CD4-positive, CD25-positive, alpha-beta regulatory T cell (primary cell): Measurements from ENCODE around the gene CFAP99. TPM values are rescaled to one million over a fixed set of nuclear protein-coding genes. Genes with fewer than 3 reads are reported as not detected.
"Not testable (repeated sequence)": the region's sequence is repeated elsewhere in the genome, so short reads cannot be mapped to it uniquely, and the experiment has no call there.

Source experiments
- ATAC-seq, 2 donors: fragments of 150-1000 bp; cut with Tn5 transposase; one replicate each; pipeline ENCODE4 v1.10.0; 2021; ENCODE audit warnings: low read depth in 2 of 2, moderate number of reproducible peaks in 2 of 2, moderate library complexity in 1 of 2
- DNase-seq, 3 donors: peaks; one replicate each; pipeline versions ENCODE4 v3.0.0 to v3.0.0-alpha.2; 2012 to 2022; ENCODE audit warnings: mixed read lengths in 1 of 3
- H3K27ac ChIP-seq: one replicate; pipeline ENCODE4 v1.7.0; 2013; ENCODE audit warnings: mild to moderate bottlenecking, low read length; ENCODE audit not compliant: insufficient read depth, poor library complexity, severe bottlenecking
- H3K27me3 ChIP-seq: one replicate; pipeline ENCODE4 v1.7.0; 2013; ENCODE audit warnings: low read length; ENCODE audit not compliant: control insufficient read depth, insufficient read depth
- H3K36me3 ChIP-seq: one replicate; pipeline ENCODE4 v1.7.0; 2013; ENCODE audit warnings: mild to moderate bottlenecking, low read length, moderate library complexity; ENCODE audit not compliant: control insufficient read depth, insufficient read depth
- H3K4me1 ChIP-seq: 2 replicates; pipeline ENCODE4 v1.7.0; 2013; ENCODE audit warnings: mild to moderate bottlenecking, low read length; ENCODE audit not compliant: insufficient read depth, control insufficient read depth, poor library complexity, severe bottlenecking
- H3K4me3 ChIP-seq: one replicate; pipeline ENCODE4 v1.7.0; 2013; ENCODE audit warnings: low read depth, mild to moderate bottlenecking, low read length, moderate library complexity
- H3K9me3 ChIP-seq, 2 experiments: 1 replicate in 1 of 2; 2 replicates in 1 of 2; pipeline ENCODE4 v1.7.0; 2013; ENCODE audit warnings: low read length in 2 of 2, mild to moderate bottlenecking in 1 of 2, moderate library complexity in 1 of 2; ENCODE audit not compliant: control insufficient read depth in 2 of 2
- H3K27ac Mint-ChIP-seq, 3 donors: one replicate each; pipeline ENCODE4 v1.8.0; 2020 to 2022; ENCODE audit warnings: mild to moderate bottlenecking in 3 of 3, mixed read lengths in 3 of 3, moderate library complexity in 2 of 3
- H3K27me3 Mint-ChIP-seq: one replicate; pipeline ENCODE4 v1.8.0; 2022; ENCODE audit warnings: mild to moderate bottlenecking, mixed read lengths
- H3K36me3 Mint-ChIP-seq: one replicate; pipeline ENCODE4 v1.8.0; 2020; ENCODE audit warnings: mixed read lengths
- H3K4me1 Mint-ChIP-seq, 4 donors: one replicate each; pipeline ENCODE4 v1.8.0; 2020 to 2022; ENCODE audit warnings: mixed read lengths in 4 of 4, mild to moderate bottlenecking in 1 of 4
- H3K4me3 Mint-ChIP-seq, 4 donors: one replicate each; pipeline ENCODE4 v1.8.0; 2020 to 2022; ENCODE audit warnings: mild to moderate bottlenecking in 4 of 4, mixed read lengths in 4 of 4, moderate library complexity in 3 of 4
- H3K9me3 Mint-ChIP-seq, 7 donors: one replicate each; pipeline ENCODE4 v1.8.0; 2020 to 2022; ENCODE audit warnings: mixed read lengths in 7 of 7, mild to moderate bottlenecking in 3 of 7, moderate library complexity in 2 of 7
- polyA plus RNA-seq, 4 donors: library from polyadenylated mRNA; unstranded; fragments of 300-500 nt; fragmentation: Illumina TruSeq; gene quantifications; one replicate each; pipeline ENCODE4 v1.2.3, GENCODE V29; 2021
- total RNA-seq: library from RNA; stranded (reverse); gene quantifications from one replicate; pipeline ENCODE4 v1.2.3, GENCODE V29; 2022

CFAP99 gene
- total and polyA plus RNA-seq, 5 donors from 2014 or later, result 0.20 TPM; not detected in 4

DNA sequence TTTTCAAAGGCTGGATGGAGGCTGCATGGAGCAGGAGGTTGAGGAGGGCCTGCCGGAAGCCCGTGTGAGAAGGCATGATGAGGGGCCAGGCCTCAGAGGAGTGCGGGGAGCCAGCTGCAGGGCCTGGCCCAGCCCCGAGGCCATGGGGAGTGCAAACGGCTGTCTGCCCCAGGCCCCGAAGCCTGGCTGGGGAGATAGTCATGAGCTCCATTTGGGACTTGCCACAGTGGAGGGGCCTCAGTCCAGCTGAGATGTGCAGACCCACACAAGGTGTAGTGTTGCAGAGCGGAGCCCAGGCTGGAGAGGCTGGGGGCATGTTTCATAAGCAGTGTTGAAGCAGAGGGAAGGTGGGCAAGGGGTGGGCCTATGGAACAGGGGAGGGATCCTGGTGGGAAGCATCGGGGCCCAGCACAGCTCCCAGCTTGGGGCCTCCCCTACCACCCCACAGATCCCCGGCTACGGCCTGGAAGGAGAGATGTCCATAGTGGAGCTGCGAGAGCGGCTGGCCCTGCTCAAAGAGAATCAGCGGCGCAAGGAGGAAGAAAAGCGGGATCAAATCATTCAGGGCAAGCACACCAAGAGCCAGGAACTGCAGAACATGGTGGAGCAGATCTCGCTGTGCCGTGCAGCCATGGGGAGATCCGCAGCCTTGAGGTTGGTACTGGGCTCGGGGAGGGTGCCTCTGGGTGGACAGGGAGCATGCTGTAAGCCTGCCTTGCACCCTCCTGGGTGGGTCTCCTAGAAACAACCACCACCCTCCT lies 41.0 kb downstream of the CFAP99 start:
- Mint-ChIP-seq H3K27ac (no peak overlapping the region), H3K4me3 (peak overlapping the region in 1 of 4 donors; percentile 19), H3K4me1 (peaks cover 0 to 10% (median 8%) of the 10 kb centered on the region in 4 donors), H3K9me3 (no peaks in the 10 kb centered on the region), H3K27me3 (peaks cover 11% of the 10 kb centered on the region), H3K36me3 (no peaks in the 10 kb centered on the region)
- Histone ChIP-seq H3K9me3 (no peaks in the 10 kb centered on the region), H3K4me1 (peaks cover 13% of the 10 kb centered on the region), H3K4me3 (no peak overlapping the region), H3K27me3 (no peaks in the 10 kb centered on the region), H3K27ac (no peak overlapping the region), H3K36me3 (no peaks in the 10 kb centered on the region)
- ATAC-seq (no peak), DNase-seq (no peak)

DNA sequence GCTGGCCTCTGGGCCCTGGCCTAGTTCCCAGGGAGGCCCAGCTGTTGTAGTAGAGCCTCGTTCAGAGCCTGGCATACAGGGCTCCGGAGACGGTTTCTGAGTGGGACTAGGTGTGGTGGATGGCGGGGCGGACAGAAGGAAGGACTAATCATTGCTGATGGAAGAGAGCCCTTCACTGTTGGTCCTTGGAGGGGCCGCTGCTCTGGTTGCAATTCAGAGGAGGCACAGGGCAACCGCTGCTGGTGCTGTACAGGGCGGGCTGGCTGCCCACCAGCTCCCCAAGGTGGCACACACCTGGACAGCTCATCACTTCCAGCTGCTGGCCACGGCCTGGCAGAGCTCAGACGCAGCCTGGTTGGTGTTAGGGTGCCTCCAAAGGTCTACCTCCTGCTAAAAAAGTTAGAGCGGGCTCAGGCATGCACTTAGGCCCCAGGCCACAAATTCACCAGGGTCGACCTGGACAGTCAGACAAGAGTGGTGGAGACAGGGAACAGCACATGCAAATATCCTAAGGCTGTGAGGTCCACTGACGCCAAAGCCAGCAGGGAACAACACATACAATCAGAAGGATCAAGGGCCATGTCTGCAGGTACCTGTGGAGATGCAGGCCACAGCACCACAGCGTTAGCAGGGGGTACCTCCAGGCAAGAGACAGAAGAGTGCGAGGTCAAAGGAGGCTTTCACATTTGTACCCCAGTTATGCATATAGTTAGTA lies 42.6 kb downstream of the CFAP99 start:
- Mint-ChIP-seq H3K9me3 (no peaks in the 10 kb centered on the region), H3K4me1 (peaks cover 0 to 10% (median 8%) of the 10 kb centered on the region in 4 donors), H3K36me3 (no peaks in the 10 kb centered on the region), H3K4me3 (peak overlapping the region; percentile 70 to 84 (median 78)), H3K27ac (no peak overlapping the region), H3K27me3 (peaks cover 11% of the 10 kb centered on the region)
- Histone ChIP-seq H3K27ac (no peak overlapping the region), H3K9me3 (no peaks in the 10 kb centered on the region), H3K27me3 (no peaks in the 10 kb centered on the region), H3K4me1 (peaks cover 13% of the 10 kb centered on the region), H3K36me3 (no peaks in the 10 kb centered on the region), H3K4me3 (no peak overlapping the region)
- ATAC-seq (no peak), DNase-seq (no peak)

DNA sequence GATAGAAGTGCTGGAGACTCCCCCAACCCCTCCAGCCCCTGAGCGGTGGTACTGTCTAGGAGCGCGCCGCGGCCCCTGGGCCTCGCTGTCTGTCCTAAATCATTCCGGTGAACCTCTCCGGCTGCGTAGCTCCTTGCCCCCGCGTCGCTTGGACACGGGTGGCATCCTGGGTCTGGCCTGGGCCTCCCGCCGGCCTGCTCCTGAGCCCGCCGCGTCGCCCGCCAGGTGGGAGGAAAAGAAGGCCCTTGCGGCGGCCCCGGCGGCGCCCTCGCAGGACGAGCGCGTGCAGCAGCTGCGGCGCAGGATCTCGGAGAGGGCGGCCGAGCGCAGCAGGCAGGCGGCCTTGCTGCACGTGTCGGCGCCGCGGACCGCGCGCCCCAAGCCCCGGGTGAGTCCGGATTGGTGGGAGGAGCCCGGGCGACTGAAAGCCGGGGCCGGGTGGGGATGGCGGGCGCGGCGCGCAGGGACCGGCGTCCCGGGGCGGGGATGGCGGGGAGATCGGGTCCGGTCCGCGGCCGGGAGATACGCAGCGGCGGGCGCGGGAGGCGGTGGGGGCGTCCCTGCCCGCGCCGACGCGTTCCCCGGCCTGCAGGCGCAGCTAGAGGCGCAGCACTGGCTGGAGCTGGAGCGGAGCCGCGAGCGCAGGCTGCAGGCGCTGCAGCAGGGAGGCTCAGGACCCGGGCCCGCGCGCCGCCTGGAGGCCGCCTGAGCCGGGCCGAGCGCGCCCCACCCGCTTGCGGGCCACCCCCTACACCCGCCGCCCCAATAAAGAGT lies 43.6 kb downstream of the CFAP99 start:
- no peak overlapping the region for H3K27ac ChIP-seq

DNA sequence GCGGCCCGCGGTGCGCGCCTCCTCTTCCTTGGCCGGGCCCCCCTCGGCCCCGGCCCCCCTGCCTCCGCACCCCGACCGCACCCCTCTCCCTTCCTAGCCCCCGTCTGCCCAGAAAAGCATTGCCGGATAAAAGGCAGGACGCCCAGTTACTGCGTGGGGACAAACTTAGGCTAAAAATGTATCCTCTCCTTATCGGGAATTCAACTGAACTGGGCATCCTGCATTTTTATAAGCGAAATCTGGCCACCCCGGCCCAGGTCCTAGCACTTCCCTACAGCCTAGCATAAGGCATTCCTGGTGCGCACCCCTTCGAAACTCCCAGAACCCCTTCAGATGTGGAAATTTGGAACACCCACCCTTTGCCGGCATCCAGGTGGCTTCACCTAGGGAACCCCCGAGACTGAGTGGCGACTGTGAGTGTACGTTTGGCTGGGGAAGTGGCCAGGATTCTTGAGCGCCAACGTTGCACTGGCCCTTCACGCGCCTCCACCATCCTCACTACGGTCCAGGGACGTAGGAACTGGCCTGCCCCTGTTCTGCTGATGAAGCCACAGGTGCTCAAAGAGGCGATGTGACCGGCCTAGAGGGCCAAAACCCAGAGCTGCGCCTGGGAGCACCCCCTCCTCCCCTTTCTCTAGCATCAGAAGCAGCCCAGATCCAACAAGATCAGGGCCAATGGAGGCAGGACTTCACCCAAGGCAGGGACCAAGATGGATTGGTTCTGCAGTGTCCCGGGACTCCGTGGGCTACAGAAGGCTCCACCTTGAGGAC lies 44.4 kb downstream of the CFAP99 start:
- ATAC-seq, result no peak
- H3K27me3 Mint-ChIP-seq, result peaks cover 5% of the 10 kb centered on the region

More for the DNA sequence above, 43.6 kb downstream of the CFAP99 start:
- Histone ChIP-seq H3K36me3 (no peaks in the 10 kb centered on the region), H3K4me1 (peaks cover 13% of the 10 kb centered on the region), H3K9me3 (no peaks in the 10 kb centered on the region), H3K4me3 (no peak overlapping the region), H3K27me3 (no peaks in the 10 kb centered on the region)
- DNase-seq (peak; percentile 54 to 79 (median 70)), ATAC-seq (peak; percentile 96 to 99)
- peaks cover 11% of the 10 kb centered on the region for H3K27me3 Mint-ChIP-seq
- no peak overlapping the region for H3K27ac Mint-ChIP-seq
- peaks cover 0 to 13% (median 8%) of the 10 kb centered on the region in 4 donors for H3K4me1 Mint-ChIP-seq
- no peaks in the 10 kb centered on the region for H3K36me3 Mint-ChIP-seq
- H3K9me3 Mint-ChIP-seq, result no peaks in the 10 kb centered on the region
- peak overlapping the region; percentile 27 to 84 (median 74) for H3K4me3 Mint-ChIP-seq

DNA sequence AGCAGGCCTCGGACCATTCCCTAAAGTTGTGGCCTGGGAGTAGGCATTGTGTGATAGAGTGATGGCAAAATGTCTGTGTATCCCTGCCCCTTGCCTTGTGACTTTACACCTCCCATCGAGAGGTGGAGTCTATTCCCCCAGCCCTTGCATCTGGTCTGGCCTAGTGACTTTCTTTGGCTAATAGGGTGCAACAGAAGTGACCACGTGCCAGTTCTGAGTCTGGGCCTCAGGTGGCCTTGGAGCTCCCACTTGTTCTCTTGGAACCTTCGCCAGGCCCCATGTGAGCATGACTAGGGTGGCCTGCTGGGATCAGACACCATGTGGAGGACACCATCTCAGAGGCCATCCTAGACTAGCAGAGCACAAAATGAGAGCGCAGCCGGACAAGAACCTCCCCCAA lies 46.3 kb downstream of the CFAP99 start:
- H3K9me3 ChIP-seq, result no peaks in the 10 kb centered on the region
- no peak overlapping the region for H3K27ac ChIP-seq
- DNase-seq (no peak), ATAC-seq (no peak)
- H3K27me3 ChIP-seq, result no peaks in the 10 kb centered on the region
- H3K36me3 ChIP-seq, result no peaks in the 10 kb centered on the region
- H3K4me3 ChIP-seq, result no peak overlapping the region
- H3K27me3 Mint-ChIP-seq, result peaks cover 7% of the 10 kb centered on the region
- H3K27ac Mint-ChIP-seq, result no peak overlapping the region
- peak overlapping the region in 1 of 4 donors; percentile 51 for H3K4me3 Mint-ChIP-seq
- no peaks in the 10 kb centered on the region for H3K9me3 Mint-ChIP-seq
- H3K4me1 ChIP-seq, result peaks cover 35% of the 10 kb centered on the region
- H3K4me1 Mint-ChIP-seq, result peaks cover 3 to 30% (median 20%) of the 10 kb centered on the region in 4 donors
- H3K36me3 Mint-ChIP-seq, result no peaks in the 10 kb centered on the region

More for the DNA sequence above, 44.4 kb downstream of the CFAP99 start:
- no peaks in the 10 kb centered on the region for H3K9me3 ChIP-seq
- Mint-ChIP-seq H3K36me3 (no peaks in the 10 kb centered on the region), H3K4me3 (peak overlapping the region; percentile 53 to 84 (median 80)), H3K27ac (peak overlapping the region in 1 of 3 donors; percentile 83), H3K4me1 (peaks cover 0 to 21% (median 14%) of the 10 kb centered on the region in 4 donors), H3K9me3 (no peaks in the 10 kb centered on the region)
- DNase-seq, result no peak
- H3K27ac ChIP-seq, result no peak overlapping the region
- H3K27me3 ChIP-seq, result no peaks in the 10 kb centered on the region
- H3K4me3 ChIP-seq, result no peak overlapping the region
- no peaks in the 10 kb centered on the region for H3K36me3 ChIP-seq
- peaks cover 20% of the 10 kb centered on the region for H3K4me1 ChIP-seq

DNA sequence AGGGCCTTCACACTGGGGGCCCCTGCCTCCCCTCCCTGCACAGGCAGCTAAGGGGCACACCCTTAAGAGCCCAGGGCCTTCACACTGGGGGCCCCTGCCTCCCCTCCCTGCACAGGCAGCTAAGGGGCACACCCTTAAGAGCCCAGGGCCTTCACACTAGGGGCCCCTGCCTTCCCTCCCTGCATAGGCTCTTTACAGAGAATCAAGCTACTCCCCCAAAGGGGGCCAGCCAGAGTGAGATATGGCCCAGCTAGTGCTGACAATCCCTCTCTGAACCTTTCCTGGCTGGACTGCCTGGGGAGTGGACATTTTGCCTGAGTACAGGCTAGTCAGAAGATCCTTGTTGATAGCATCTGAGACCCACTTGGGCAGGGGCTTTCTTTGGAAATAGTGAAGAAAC lies 46.8 kb downstream of the CFAP99 start:
- H3K9me3 Mint-ChIP-seq, H3K36me3 ChIP-seq, H3K27me3 ChIP-seq, H3K9me3 ChIP-seq, DNase-seq, H3K27me3 Mint-ChIP-seq, H3K27ac Mint-ChIP-seq, ATAC-seq, H3K4me3 ChIP-seq, H3K36me3 Mint-ChIP-seq, H3K27ac ChIP-seq: not testable (repeated sequence)
- Mint-ChIP-seq H3K4me1 (peaks cover 4 to 35% (median 22%) of the 10 kb centered on the region in 4 donors), H3K4me3 (peak overlapping the region in 2 of 4 donors; percentile 63 to 98)
- peaks cover 40% of the 10 kb centered on the region for H3K4me1 ChIP-seq
